ENCODE data around the gene MARCHF3. TPM values are rescaled to one million over a fixed set of nuclear protein-coding genes. Genes with fewer than 3 reads are reported as not detected.

The MARCHF3 gene
- polyA plus RNA-seq, 2 of the 4 experiments (the other 2 are of a cell fraction), result 0.39 to 0.68 TPM

GRCh38 chr5:126936775-126937418 is 93.5 kb downstream of the MARCHF3 start:
- Histone ChIP-seq H3K4me1 (peaks cover 11% of the 10 kb centered on the region; the same call in 2 of the 3 replicates), H3K9me3 (no peaks in the 10 kb centered on the region), H3K27ac (no peak overlapping the region), H3K4me3 (no peak overlapping the region), H3K4me2 (no peak overlapping the region)
- FAIRE-seq (no peak), DNase-seq (ENCODE audit: low read depth in 1 of 2, low spot score in 1 of 2) (no peak), ATAC-seq (no peak)
- ChIA-PET POLR2A (no interaction called here), CTCF (no interaction called here)
- 93% methylated on average over 4 of the region's 4 CpGs for WGBS (ENCODE audit: missing lambda C conversion rate)
- TF ChIP-seq HOXA7 (CRISPR knock-in tag; IDR thresholded peaks at IDR 0.05) (no peak), RCOR1 (IDR thresholded peaks at IDR 0.05; ENCODE audit: low read depth, low read length) (no peak)

- POLR2A ChIA-PET, result no interaction called here
- ATAC-seq, result no peak
- CTCF ChIA-PET, result interaction anchor here (0.7 to 1.1 kb wide), 3 partner anchors 10 to 459 kb away, joined by 3 to 4 read pairs (median 3); no protein-coding TSS in a partner anchor
- Histone ChIP-seq H3K4me1 (no peaks in the 10 kb centered on the region), H3K4me3 (no peak overlapping the region), H3K9me3 (no peaks in the 10 kb centered on the region), H3K4me2 (no peak overlapping the region), H3K27ac (no peak overlapping the region)
- FAIRE-seq, result no peak
- WGBS (ENCODE audit: missing lambda C conversion rate), result 54% methylated on average over 3 of the region's 3 CpGs
- no peak for DNase-seq (ENCODE audit: low read depth in 1 of 2, low spot score in 1 of 2)
- no peak for TF ChIP-seq MAFK (IDR thresholded peaks at IDR 0.05; ENCODE audit: partially characterized antibody)
- TF ChIP-seq RFX5 (IDR thresholded peaks at IDR 0.05), result no peak
- TF ChIP-seq MYC (IDR thresholded peaks at IDR 0.05; ENCODE audit: borderline replicate concordance, low read length), result no peak
- TF ChIP-seq EHMT2 (IDR thresholded peaks at IDR 0.05; ENCODE audit: low read depth), result no peak
- no peak for TF ChIP-seq HES2 (IDR thresholded peaks at IDR 0.05)
- TF ChIP-seq E2F6 (IDR thresholded peaks at IDR 0.05; ENCODE audit: borderline replicate concordance, low read depth), result no peak
- TF ChIP-seq MAZ (IDR thresholded peaks at IDR 0.05; ENCODE audit: borderline replicate concordance, low read depth, low read length), result no peak
- TF ChIP-seq CBX2 (IDR thresholded peaks at IDR 0.05; ENCODE audit: borderline replicate concordance, low read depth), result no peak
- TF ChIP-seq ELK1 (IDR thresholded peaks at IDR 0.05; ENCODE audit: low read depth, low read length), result no peak
- no peak for TF ChIP-seq POLR2AphosphoS2 (conservative IDR thresholded peaks at IDR 0.05; ENCODE audit: low read length)
- TF ChIP-seq ZFP36 (IDR thresholded peaks at IDR 0.05; ENCODE audit: borderline replicate concordance, partially characterized antibody), result no peak
- TF ChIP-seq NR3C1 (IDR thresholded peaks at IDR 0.05), result no peak
- no peak for TF ChIP-seq RAD21 (conservative IDR thresholded peaks at IDR 0.05 in 1 of 2, IDR thresholded peaks at IDR 0.05 in 1 of 2)
- no peak for TF ChIP-seq REST (IDR thresholded peaks at IDR 0.05)
Observed at GRCh38 chr5:126931963-126932660, 98.2 kb downstream of the MARCHF3 start.

All from A549 (cell line).